Fibroblast of lung (primary cell): ENCODE data around the gene A3GALT2. TPM values are rescaled to one million over a fixed set of nuclear protein-coding genes. Genes with fewer than 3 reads are reported as not detected.

Source experiments
- DNase-seq, 2 donors: peaks; one replicate each; pipeline versions ENCODE4 v3.0.0 to v3.0.0-alpha.2; 2010; ENCODE audit warnings: low read depth in 2 of 2
- H2AFZ ChIP-seq: 2 replicates; pipeline ENCODE4 v1.5.1; 2012; ENCODE audit warnings: low read length, control low read depth, inconsistent platforms
- H3K27ac ChIP-seq: 2 replicates; pipeline ENCODE4 v1.5.1; 2011; ENCODE audit warnings: low read length, control low read depth; ENCODE audit not compliant: insufficient read depth
- H3K27me3 ChIP-seq: 2 replicates; pipeline ENCODE4 v1.5.1; 2011; ENCODE audit warnings: mild to moderate bottlenecking, low read length; ENCODE audit not compliant: control insufficient read depth, insufficient read depth
- H3K36me3 ChIP-seq: 2 replicates; pipeline ENCODE4 v1.5.1; 2011; ENCODE audit warnings: low read length; ENCODE audit not compliant: control insufficient read depth, insufficient read depth
- H3K4me1 ChIP-seq: 2 replicates; pipeline ENCODE4 v1.5.1; 2011; ENCODE audit warnings: low read length; ENCODE audit not compliant: control insufficient read depth, insufficient read depth; ENCODE audit errors: extremely low read depth
- H3K4me2 ChIP-seq: 2 replicates; pipeline ENCODE4 v1.5.1; 2011; ENCODE audit warnings: low read length, control low read depth; ENCODE audit not compliant: insufficient read depth; ENCODE audit errors: extremely low read depth
- H3K4me3 ChIP-seq, 4 experiments: fragments of 200-600 bp in 1 of 4; sonication (generic) in 1 of 4; replicated peaks in 1 of 4; 2 replicates each; pipeline ENCODE4 v1.5.1; 2011 to 2016; ENCODE audit warnings: low read length in 4 of 4, low read depth in 3 of 4, mild to moderate bottlenecking in 3 of 4, control low read depth in 2 of 4, inconsistent platforms in 1 of 4, mixed read lengths in 1 of 4; ENCODE audit not compliant: insufficient read depth in 1 of 4; ENCODE audit errors: control extremely low read depth in 1 of 4
- H3K79me2 ChIP-seq: 2 replicates; pipeline ENCODE4 v1.5.1; 2012; ENCODE audit warnings: mild to moderate bottlenecking, low read length, inconsistent platforms; ENCODE audit not compliant: control insufficient read depth, insufficient read depth
- H3K9ac ChIP-seq: 2 replicates; pipeline ENCODE4 v1.5.1; 2011; ENCODE audit warnings: mild to moderate bottlenecking, low read length, control low read depth; ENCODE audit not compliant: insufficient read depth
- H3K9me3 ChIP-seq: 2 replicates; pipeline ENCODE4 v1.5.1; 2012; ENCODE audit warnings: low read depth, low read length; ENCODE audit not compliant: control insufficient read depth, insufficient read depth
- H4K20me1 ChIP-seq: 2 replicates; pipeline ENCODE4 v1.5.1; 2011; ENCODE audit warnings: low read length; ENCODE audit not compliant: control insufficient read depth, insufficient read depth; ENCODE audit errors: extremely low read depth
- EZH2 ChIP-seq: IDR thresholded peaks from 2 replicates; pipeline ENCODE4 v1.5.1; 2012; ENCODE audit warnings: low read length, control low read depth, mild to moderate bottlenecking; ENCODE audit errors: missing control alignments
- polyA plus RNA-seq, 2 donors: library from polyadenylated mRNA; depleted of rRNA in 1 of 2; stranded (reverse) in 1 of 2; unstranded in 1 of 2; fragments of >200 nt; gene quantifications; 2 replicates each; pipeline ENCODE4 v1.2.1, GENCODE V29; 2011 to 2012; ENCODE audit warnings: missing spikeins in 1 of 2
- total RNA-seq: library from RNA; depleted of rRNA; stranded (reverse); fragments of >200 nt; gene quantifications from 2 replicates; pipeline ENCODE4 v1.2.1, GENCODE V29; 2014
- TF ChIP-seq, protein P1 (sequence below), 2 donors: IDR thresholded peaks in 1 of 2; conservative IDR thresholded peaks in 1 of 2; 1 replicate in 1 of 2; 2 replicates in 1 of 2; pipeline ENCODE4 v1.5.1; 2011 to 2012; ENCODE audit warnings: low read length in 2 of 2, control low read depth in 1 of 2, inconsistent platforms in 1 of 2, low read depth in 1 of 2, mild to moderate bottlenecking in 1 of 2

The A3GALT2 gene
- total and polyA plus RNA-seq, 2 donors (not counting 1 experiment from before 2014, with no cell fraction given) = not detected

- no peak for DNase-seq
These were observed 39.5 kb upstream of the A3GALT2 start for GRCh38 chr1:33360367-33360766.

DNA sequence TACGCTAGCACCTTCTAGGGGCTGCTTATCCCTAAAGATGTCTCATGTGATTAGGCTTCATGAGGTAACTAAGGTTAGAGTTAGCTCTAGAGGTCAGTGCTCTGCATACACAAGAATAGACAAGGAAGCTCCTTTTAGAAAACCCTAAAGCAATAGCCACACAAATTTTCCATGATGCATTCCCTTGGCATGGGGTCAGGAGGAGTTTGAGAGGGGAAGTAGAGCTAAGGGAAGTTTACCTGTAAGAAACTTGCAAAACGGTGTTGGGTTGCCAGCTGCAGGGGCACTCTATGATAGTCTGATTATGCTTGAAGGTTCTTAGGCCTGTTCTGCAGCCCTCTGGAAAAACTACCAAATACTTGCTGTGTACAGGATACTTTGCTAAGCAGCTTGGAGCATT is 39.0 kb upstream of the A3GALT2 start:
- TF ChIP-seq EZH2 = no peak
- TF ChIP-seq, protein P1, sequence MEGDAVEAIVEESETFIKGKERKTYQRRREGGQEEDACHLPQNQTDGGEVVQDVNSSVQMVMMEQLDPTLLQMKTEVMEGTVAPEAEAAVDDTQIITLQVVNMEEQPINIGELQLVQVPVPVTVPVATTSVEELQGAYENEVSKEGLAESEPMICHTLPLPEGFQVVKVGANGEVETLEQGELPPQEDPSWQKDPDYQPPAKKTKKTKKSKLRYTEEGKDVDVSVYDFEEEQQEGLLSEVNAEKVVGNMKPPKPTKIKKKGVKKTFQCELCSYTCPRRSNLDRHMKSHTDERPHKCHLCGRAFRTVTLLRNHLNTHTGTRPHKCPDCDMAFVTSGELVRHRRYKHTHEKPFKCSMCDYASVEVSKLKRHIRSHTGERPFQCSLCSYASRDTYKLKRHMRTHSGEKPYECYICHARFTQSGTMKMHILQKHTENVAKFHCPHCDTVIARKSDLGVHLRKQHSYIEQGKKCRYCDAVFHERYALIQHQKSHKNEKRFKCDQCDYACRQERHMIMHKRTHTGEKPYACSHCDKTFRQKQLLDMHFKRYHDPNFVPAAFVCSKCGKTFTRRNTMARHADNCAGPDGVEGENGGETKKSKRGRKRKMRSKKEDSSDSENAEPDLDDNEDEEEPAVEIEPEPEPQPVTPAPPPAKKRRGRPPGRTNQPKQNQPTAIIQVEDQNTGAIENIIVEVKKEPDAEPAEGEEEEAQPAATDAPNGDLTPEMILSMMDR (conservative IDR thresholded peaks at IDR 0.05 in 1 of 2, IDR thresholded peaks at IDR 0.05 in 1 of 2; ENCODE audit: low read depth in 1 of 2, low read length in 2 of 2) = no peak
- Histone ChIP-seq H3K79me2 (no peaks in the 10 kb centered on the region), H3K4me2 (no peak overlapping the region), H3K27ac (no peak overlapping the region), H3K4me1 (peaks cover 10% of the 10 kb centered on the region), H3K36me3 (peaks cover 2% of the 10 kb centered on the region), H3K9ac (no peak overlapping the region), H4K20me1 (no peaks in the 10 kb centered on the region), H3K9me3 (no peaks in the 10 kb centered on the region), H3K4me3 (no peak overlapping the region), H3K27me3 (no peaks in the 10 kb centered on the region), H2AFZ (no peak overlapping the region)
- DNase-seq = no peak

More at GRCh38 chr1:33360367-33360766, 39.5 kb upstream of the A3GALT2 start:
- Histone ChIP-seq H3K4me2 (no peak overlapping the region), H3K27ac (no peak overlapping the region), H3K36me3 (peaks cover 2% of the 10 kb centered on the region), H4K20me1 (no peaks in the 10 kb centered on the region), H3K27me3 (no peaks in the 10 kb centered on the region), H3K9ac (no peak overlapping the region), H3K4me3 (no peak overlapping the region), H3K4me1 (peaks cover 10% of the 10 kb centered on the region), H3K9me3 (no peaks in the 10 kb centered on the region), H2AFZ (no peak overlapping the region), H3K79me2 (no peaks in the 10 kb centered on the region)
- no peak for TF ChIP-seq EZH2
- TF ChIP-seq, protein P1 (conservative IDR thresholded peaks at IDR 0.05 in 1 of 2, IDR thresholded peaks at IDR 0.05 in 1 of 2; ENCODE audit: low read depth in 1 of 2, low read length in 2 of 2) = no peak

DNA sequence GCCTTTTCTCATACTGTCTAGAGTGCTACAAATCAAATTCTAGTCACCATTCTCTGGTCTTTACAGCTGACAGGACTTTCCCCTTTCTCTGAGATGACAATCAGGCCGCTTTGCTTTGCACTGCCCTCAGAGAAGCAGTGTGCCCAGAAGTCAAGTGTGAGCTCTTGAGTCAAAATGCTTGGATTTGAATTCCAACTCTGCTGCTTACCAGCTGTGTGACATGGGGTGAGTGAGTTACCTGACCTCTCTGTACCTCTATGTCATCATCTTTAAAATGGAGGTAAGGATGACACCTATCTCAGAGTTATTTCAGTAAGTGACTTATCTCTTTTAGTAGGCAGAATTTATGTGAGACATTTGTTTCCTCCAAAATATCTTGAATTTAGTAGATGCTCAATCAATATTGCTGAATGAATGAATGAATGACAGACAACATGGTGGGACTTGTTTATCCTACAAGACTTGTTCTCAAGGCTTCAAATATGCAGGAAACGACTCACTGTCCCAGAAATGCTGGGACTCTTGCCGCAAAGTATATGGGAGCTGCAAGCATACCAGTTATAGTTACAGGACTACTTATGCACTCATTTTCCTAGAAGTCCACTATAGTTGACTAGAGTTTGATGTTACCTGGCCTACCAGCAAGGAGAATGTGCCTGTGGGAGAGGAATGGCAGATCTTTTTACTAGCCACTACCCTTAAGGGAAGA is 38.1 kb upstream of the A3GALT2 start:
- H3K36me3 ChIP-seq = peaks cover 4% of the 10 kb centered on the region

More for the DNA sequence above, 38.1 kb upstream of the A3GALT2 start:
- H2AFZ ChIP-seq = no peak overlapping the region
- H3K4me3 ChIP-seq = no peak overlapping the region
- no peak overlapping the region for H3K9ac ChIP-seq
- H3K9me3 ChIP-seq = no peaks in the 10 kb centered on the region
- no peak overlapping the region for H3K27ac ChIP-seq
- no peaks in the 10 kb centered on the region for H3K79me2 ChIP-seq
- no peaks in the 10 kb centered on the region for H4K20me1 ChIP-seq
- peak in 1 of 2 donors; percentile 42 for DNase-seq
- H3K27me3 ChIP-seq = no peaks in the 10 kb centered on the region
- TF ChIP-seq EZH2 = no peak
- TF ChIP-seq, protein P1 (conservative IDR thresholded peaks at IDR 0.05 in 1 of 2, IDR thresholded peaks at IDR 0.05 in 1 of 2; ENCODE audit: low read depth in 1 of 2, low read length in 2 of 2) = no peak
- no peak overlapping the region for H3K4me2 ChIP-seq
- H3K4me1 ChIP-seq = peaks cover under 1% of the 10 kb centered on the region
